HepG2 (cell line): ENCODE results near the gene FIBP. TPM values are rescaled to one million over a fixed set of nuclear protein-coding genes. Genes with fewer than 3 reads are reported as not detected.

Experiments
- ATAC-seq: fragments of 200-7000 bp; cut with Tn5 transposase; 3 replicates; pipeline ENCODE4 v1.9.1; 2020; ENCODE audit warnings: mild to moderate bottlenecking, moderate library complexity
- BruUV-seq: library from RNA; stranded (reverse); fragments of 400-500 nt; replicated peaks from 2 replicates; lab custom pipeline; 2021; lab: Mats Ljungman, UMichigan
- CTCF ChIA-PET: fragments of 300-600 bp; formaldehyde crosslinking; extraction: SDS; loops from one replicate; lab custom pipeline; 2021; ENCODE audit warnings: low total read pairs, inconsistent platforms, low intra/inter-chr PET ratio; lab: Yijun Ruan, JAX
- POLR2A ChIA-PET: fragments of 350-600 bp; sonication (Branson Sonifier 250); formaldehyde crosslinking; loops from one replicate; lab custom pipeline; 2020; ENCODE audit warnings: antibody characterized with exemption, inconsistent platforms; lab: Yijun Ruan, JAX
- DNase-seq: peaks from one replicate; pipeline ENCODE4 v3.0.0-alpha.2; 2015; ENCODE audit warnings: low spot score
- FAIRE-seq: peaks from 3 replicates; lab custom pipeline; 2011; peaks lifted over from hg19 to GRCh38; lab: Jason Lieb, UNC
- H2AFZ ChIP-seq: one replicate; pipeline ENCODE4 v1.6.1; 2011; ENCODE audit warnings: low read length, inconsistent platforms
- H3K27ac ChIP-seq: fragments of 300-600 bp; 3 replicates; pipeline ENCODE4 v1.8.0; 2011; ENCODE audit warnings: mixed run types, mild to moderate bottlenecking, mixed read lengths, low read length, inconsistent platforms; ENCODE audit not compliant: insufficient read depth; ENCODE audit errors: extremely low read length
- H3K27me3 ChIP-seq, 2 experiments: fragments of 200-600 bp in 1 of 2; 2 replicates in 1 of 2; 3 replicates in 1 of 2; pipeline versions ENCODE4 v1.6.0 to v1.8.0; 2011; ENCODE audit warnings: low read length in 2 of 2, mild to moderate bottlenecking in 2 of 2, moderate library complexity in 2 of 2, inconsistent platforms in 1 of 2; ENCODE audit not compliant: insufficient read depth in 2 of 2, control insufficient read depth in 1 of 2
- H3K36me3 ChIP-seq, 2 experiments: fragments of 200-600 bp in 1 of 2; replicated peaks in 1 of 2; 2 replicates in 1 of 2; 3 replicates in 1 of 2; pipeline versions ENCODE4 v1.5.1 to v1.8.0; 2011; ENCODE audit warnings: low read length in 2 of 2, inconsistent platforms in 1 of 2; ENCODE audit not compliant: insufficient read depth in 2 of 2, control insufficient read depth in 1 of 2
- H3K4me1 ChIP-seq: 2 replicates; pipeline ENCODE4 v1.5.1; 2012; ENCODE audit warnings: low read length, inconsistent platforms; ENCODE audit not compliant: insufficient read depth
- H3K4me2 ChIP-seq: 2 replicates; pipeline ENCODE4 v1.6.0; 2011; ENCODE audit warnings: low read depth, low read length, inconsistent platforms
- H3K4me3 ChIP-seq, 3 experiments: fragments of 200-600 bp in 1 of 3; sonication (generic), shearing (Covaris generic) in 1 of 3; replicated peaks in 1 of 3; 2 replicates each; pipeline ENCODE4 v1.5.1; 2011 to 2016; ENCODE audit warnings: low read length in 3 of 3, inconsistent platforms in 2 of 3, low read depth in 2 of 3, mild to moderate bottlenecking in 2 of 3, control low read depth in 1 of 3, mixed read lengths in 1 of 3; ENCODE audit not compliant: insufficient read depth in 1 of 3
- H3K79me2 ChIP-seq: one replicate; pipeline ENCODE4 v1.6.1; 2011; ENCODE audit warnings: low read length, inconsistent platforms; ENCODE audit not compliant: insufficient read depth
- H3K9ac ChIP-seq: 2 replicates; pipeline ENCODE4 v1.6.0; 2011; ENCODE audit warnings: mild to moderate bottlenecking, low read depth, low read length, inconsistent platforms; ENCODE audit not compliant: insufficient read depth
- H3K9me3 ChIP-seq: 2 replicates; pipeline ENCODE4 v1.5.1; 2012; ENCODE audit warnings: mild to moderate bottlenecking, low read length
- H4K20me1 ChIP-seq: 2 replicates; pipeline ENCODE4 v1.6.0; 2011; ENCODE audit warnings: inconsistent platforms, mild to moderate bottlenecking, low read length, moderate library complexity; ENCODE audit not compliant: insufficient read depth
- FOSL2 ChIP-seq: sonication (generic); formaldehyde crosslinking; IDR thresholded peaks from 2 replicates; pipeline ENCODE4 v1.4.0; 2020; ENCODE audit warnings: missing genetic modification reagents
- KDM5B ChIP-seq: sonication (generic); formaldehyde crosslinking; IDR thresholded peaks from 2 replicates; pipeline ENCODE4 v1.4.0; 2020; ENCODE audit warnings: missing genetic modification reagents, mild to moderate bottlenecking, borderline replicate concordance
- RCOR2 ChIP-seq: IDR thresholded peaks from 2 replicates; pipeline ENCODE4 v1.6.1; 2016; ENCODE audit warnings: missing biosample characterization, missing genetic modification reagents
- REL ChIP-seq: sonication (generic); formaldehyde crosslinking; conservative IDR thresholded peaks from 2 replicates; pipeline ENCODE4 v1.8.0; 2022; ENCODE audit warnings: mild to moderate bottlenecking, missing genetic modification reagents, moderate library complexity
- SSRP1 ChIP-seq: IDR thresholded peaks from 2 replicates; pipeline ENCODE4 v1.6.1; 2016; ENCODE audit warnings: control low read depth
- ZBTB7B ChIP-seq: sonication (generic); formaldehyde crosslinking; IDR thresholded peaks from 2 replicates; pipeline ENCODE4 v1.4.0; 2020; ENCODE audit warnings: missing genetic modification reagents
- ZFY ChIP-seq: sonication (generic); formaldehyde crosslinking; IDR thresholded peaks from 2 replicates; pipeline ENCODE4 v1.4.0; 2020; ENCODE audit warnings: missing genetic modification reagents
- ZNF329 ChIP-seq: sonication (generic); formaldehyde crosslinking; IDR thresholded peaks from 2 replicates; pipeline ENCODE4 v1.9.0; 2021; ENCODE audit warnings: low read depth, mild to moderate bottlenecking, missing genetic modification reagents
- ZNF83 ChIP-seq: sonication (generic); formaldehyde crosslinking; IDR thresholded peaks from 2 replicates; pipeline ENCODE4 v1.4.0; 2020; ENCODE audit warnings: missing genetic modification reagents, mild to moderate bottlenecking, borderline replicate concordance
- WGBS: methylation state at CpG from one replicate; pipeline ENCODE4 v1.1.6; 2017; ENCODE audit warnings: low lambda C conversion rate; 5-methylcytosine and 5-hydroxymethylcytosine counted together
- in situ Hi-C: cut with HindIII; loops from 2 replicates; pipeline ENCODE4 v1.10.0; 2017; ENCODE audit warnings: low pct_unique_long_range_greater_than_20kb; ENCODE audit not compliant: extremely low pct_ligation_motif_present
- intact Hi-C: fragments of 100-400 bp; cut with micrococcal nuclease; formaldehyde crosslinking; loops from one replicate; pipeline ENCODE4 v1.10.0; 2022; ENCODE audit not compliant: unreplicated experiment
- polyA plus RNA-seq, 8 experiments: library from polyadenylated mRNA; depleted of rRNA in 3 of 8; stranded (reverse) in 7 of 8; unstranded in 1 of 8; fragments of >200 nt; fragmentation: Illumina TruSeq in 4 of 8; extraction: Trizol in 4 of 8; gene quantifications; 2 replicates each; pipeline versions ENCODE4 v1.2.1 to v1.2.3, GENCODE V29; 2011 to 2016; ENCODE audit warnings: low read depth in 4 of 8, missing spikeins in 1 of 8, mixed read lengths in 1 of 8; ENCODE audit not compliant: insufficient read depth in 1 of 8
- total RNA-seq, 5 experiments: library from RNA; depleted of rRNA; stranded (reverse); fragments of >200 nt; fragmentation: Illumina TruSeq; extraction: Trizol; gene quantifications; 2 replicates each; pipeline ENCODE4 v1.2.3, GENCODE V29; 2016; ENCODE audit warnings: low read depth in 1 of 5
- TF ChIP-seq, protein P1 (sequence below): sonication (generic); formaldehyde crosslinking; IDR thresholded peaks from 2 replicates; pipeline ENCODE4 v1.4.0; 2020; ENCODE audit warnings: mild to moderate bottlenecking, missing genetic modification reagents
- TF ChIP-seq, protein P2 (sequence below): sonication (generic); formaldehyde crosslinking; IDR thresholded peaks from 2 replicates; pipeline ENCODE4 v1.4.0; 2020; ENCODE audit warnings: missing genetic modification reagents
- TF ChIP-seq, protein P3 (sequence below): sonication (generic); formaldehyde crosslinking; IDR thresholded peaks from 2 replicates; pipeline ENCODE4 v1.8.0; 2023; ENCODE audit warnings: mild to moderate bottlenecking, missing genetic modification reagents
- TF ChIP-seq, protein P4 (sequence below): sonication (generic); formaldehyde crosslinking; IDR thresholded peaks from 2 replicates; pipeline ENCODE4 v1.4.0; 2020; ENCODE audit warnings: mild to moderate bottlenecking, missing genetic modification reagents
- TF ChIP-seq, protein P5 (sequence below): sonication (generic); formaldehyde crosslinking; IDR thresholded peaks from 2 replicates; pipeline ENCODE4 v1.4.0; 2020; ENCODE audit warnings: missing genetic modification reagents, low read depth, mild to moderate bottlenecking, borderline replicate concordance
- TF ChIP-seq, protein P6 (sequence below): sonication (generic); formaldehyde crosslinking; IDR thresholded peaks from 2 replicates; pipeline ENCODE4 v1.4.0; 2020; ENCODE audit warnings: mild to moderate bottlenecking, missing genetic modification reagents

FIBP gene
- total and polyA plus RNA-seq, 2 of the 13 experiments (the other 11 are each of a cell fraction or from before 2014, with no cell fraction given) = 42.9 to 62.1 TPM

DNA sequence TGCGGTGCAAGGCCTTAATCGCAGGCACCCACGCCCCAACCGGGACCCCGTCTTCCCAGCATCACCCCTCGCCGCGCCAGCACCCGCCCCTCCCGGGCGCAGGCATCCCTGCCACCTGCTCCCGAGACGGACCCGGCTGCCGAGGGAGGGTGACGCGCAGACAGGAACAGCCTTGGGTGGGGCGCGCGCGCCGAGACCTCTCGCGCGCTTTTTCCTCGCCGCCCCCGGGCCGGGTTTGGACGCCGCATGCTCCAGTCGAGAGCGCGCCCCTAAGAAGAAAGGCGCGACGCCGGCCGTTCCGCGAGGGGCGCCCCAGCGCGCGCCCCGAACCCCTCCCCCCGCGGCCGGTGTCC lies 30.8 kb downstream of the FIBP start:
- Histone ChIP-seq H3K79me2 (peaks cover 32% of the 10 kb centered on the region), H3K9ac (peak overlapping the region; percentile 86), H3K36me3 (peaks cover 14 to 36% of the 10 kb centered on the region in 2 experiments), H4K20me1 (peaks cover 50% of the 10 kb centered on the region), H3K4me1 (peaks cover 65% of the 10 kb centered on the region), H3K27ac (peak overlapping the region; percentile 83), H3K4me3 (peak overlapping the region; percentile 76 to 99 (median 93)), H3K27me3 (no peaks in the 10 kb centered on the region; a peak in 1 of 5 replicates), H3K4me2 (peak overlapping the region; percentile 79), H2AFZ (no peak overlapping the region), H3K9me3 (no peaks in the 10 kb centered on the region)
- intact Hi-C loops = no loop called here
- in situ Hi-C loops = loop anchor here (10.0 kb wide), 1 partner anchor 303 kb away; the partner anchor contains the start of gene LTBP3
- no TSS peak for BruUV-seq
- ATAC-seq = no peak
- ChIA-PET CTCF (no interaction called here), POLR2A (interaction anchor here (0.6 to 5.4 kb wide), 15 partner anchors 9 to 241 kb away, joined by 3 to 81 read pairs (median 6); partner anchors contain the start of genes AP5B1, CCDC85B, EFEMP2 and FIBP)
- FAIRE-seq = no peak
- WGBS = 0% methylated on average over 10 of the region's 49 CpGs
- no peak for DNase-seq
- TF ChIP-seq ZNF83 (no peak), ZBTB7B (CRISPR knock-in tag) (no peak), RCOR2 (no peak), ZNF329 (CRISPR knock-in tag) (no peak), ZFY (no peak; the same call in 1 of the 2 replicates), REL (0 out of 2 replicates have a peak, but pooled peaks have one; percentile 11), KDM5B (CRISPR knock-in tag) (peak; percentile 62; the same call in 1 of the 2 replicates), SSRP1 (CRISPR knock-in tag) (no peak), FOSL2 (CRISPR knock-in tag) (no peak)
- TF ChIP-seq, protein P1, sequence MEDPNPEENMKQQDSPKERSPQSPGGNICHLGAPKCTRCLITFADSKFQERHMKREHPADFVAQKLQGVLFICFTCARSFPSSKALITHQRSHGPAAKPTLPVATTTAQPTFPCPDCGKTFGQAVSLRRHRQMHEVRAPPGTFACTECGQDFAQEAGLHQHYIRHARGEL = no peak
- TF ChIP-seq, protein P2, sequence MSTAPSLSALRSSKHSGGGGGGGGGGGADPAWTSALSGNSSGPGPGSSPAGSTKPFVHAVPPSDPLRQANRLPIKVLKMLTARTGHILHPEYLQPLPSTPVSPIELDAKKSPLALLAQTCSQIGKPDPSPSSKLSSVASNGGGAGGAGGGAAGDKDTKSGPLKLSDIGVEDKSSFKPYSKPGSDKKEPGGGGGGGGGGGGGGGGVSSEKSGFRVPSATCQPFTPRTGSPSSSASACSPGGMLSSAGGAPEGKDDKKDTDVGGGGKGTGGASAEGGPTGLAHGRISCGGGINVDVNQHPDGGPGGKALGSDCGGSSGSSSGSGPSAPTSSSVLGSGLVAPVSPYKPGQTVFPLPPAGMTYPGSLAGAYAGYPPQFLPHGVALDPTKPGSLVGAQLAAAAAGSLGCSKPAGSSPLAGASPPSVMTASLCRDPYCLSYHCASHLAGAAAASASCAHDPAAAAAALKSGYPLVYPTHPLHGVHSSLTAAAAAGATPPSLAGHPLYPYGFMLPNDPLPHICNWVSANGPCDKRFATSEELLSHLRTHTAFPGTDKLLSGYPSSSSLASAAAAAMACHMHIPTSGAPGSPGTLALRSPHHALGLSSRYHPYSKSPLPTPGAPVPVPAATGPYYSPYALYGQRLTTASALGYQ (CRISPR knock-in tag) = no peak
- TF ChIP-seq, protein P3, sequence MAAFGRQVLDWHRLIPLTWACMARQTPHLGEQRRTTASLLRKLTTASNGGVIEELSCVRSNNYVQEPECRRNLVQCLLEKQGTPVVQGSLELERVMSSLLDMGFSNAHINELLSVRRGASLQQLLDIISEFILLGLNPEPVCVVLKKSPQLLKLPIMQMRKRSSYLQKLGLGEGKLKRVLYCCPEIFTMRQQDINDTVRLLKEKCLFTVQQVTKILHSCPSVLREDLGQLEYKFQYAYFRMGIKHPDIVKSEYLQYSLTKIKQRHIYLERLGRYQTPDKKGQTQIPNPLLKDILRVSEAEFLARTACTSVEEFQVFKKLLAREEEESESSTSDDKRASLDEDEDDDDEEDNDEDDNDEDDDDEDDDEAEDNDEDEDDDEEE (CRISPR knock-in tag) = no peak
- TF ChIP-seq, protein P4, sequence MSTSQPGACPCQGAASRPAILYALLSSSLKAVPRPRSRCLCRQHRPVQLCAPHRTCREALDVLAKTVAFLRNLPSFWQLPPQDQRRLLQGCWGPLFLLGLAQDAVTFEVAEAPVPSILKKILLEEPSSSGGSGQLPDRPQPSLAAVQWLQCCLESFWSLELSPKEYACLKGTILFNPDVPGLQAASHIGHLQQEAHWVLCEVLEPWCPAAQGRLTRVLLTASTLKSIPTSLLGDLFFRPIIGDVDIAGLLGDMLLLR = no peak
- TF ChIP-seq, protein P5, sequence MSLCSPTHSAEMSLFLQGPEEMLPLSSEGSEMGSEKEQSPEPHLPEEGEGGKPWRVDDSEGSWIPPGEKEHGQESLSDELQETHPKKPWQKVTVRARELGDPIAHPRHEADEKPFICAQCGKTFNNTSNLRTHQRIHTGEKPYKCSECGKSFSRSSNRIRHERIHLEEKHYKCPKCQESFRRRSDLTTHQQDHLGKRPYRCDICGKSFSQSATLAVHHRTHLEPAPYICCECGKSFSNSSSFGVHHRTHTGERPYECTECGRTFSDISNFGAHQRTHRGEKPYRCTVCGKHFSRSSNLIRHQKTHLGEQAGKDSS = no peak
- TF ChIP-seq, protein P6, sequence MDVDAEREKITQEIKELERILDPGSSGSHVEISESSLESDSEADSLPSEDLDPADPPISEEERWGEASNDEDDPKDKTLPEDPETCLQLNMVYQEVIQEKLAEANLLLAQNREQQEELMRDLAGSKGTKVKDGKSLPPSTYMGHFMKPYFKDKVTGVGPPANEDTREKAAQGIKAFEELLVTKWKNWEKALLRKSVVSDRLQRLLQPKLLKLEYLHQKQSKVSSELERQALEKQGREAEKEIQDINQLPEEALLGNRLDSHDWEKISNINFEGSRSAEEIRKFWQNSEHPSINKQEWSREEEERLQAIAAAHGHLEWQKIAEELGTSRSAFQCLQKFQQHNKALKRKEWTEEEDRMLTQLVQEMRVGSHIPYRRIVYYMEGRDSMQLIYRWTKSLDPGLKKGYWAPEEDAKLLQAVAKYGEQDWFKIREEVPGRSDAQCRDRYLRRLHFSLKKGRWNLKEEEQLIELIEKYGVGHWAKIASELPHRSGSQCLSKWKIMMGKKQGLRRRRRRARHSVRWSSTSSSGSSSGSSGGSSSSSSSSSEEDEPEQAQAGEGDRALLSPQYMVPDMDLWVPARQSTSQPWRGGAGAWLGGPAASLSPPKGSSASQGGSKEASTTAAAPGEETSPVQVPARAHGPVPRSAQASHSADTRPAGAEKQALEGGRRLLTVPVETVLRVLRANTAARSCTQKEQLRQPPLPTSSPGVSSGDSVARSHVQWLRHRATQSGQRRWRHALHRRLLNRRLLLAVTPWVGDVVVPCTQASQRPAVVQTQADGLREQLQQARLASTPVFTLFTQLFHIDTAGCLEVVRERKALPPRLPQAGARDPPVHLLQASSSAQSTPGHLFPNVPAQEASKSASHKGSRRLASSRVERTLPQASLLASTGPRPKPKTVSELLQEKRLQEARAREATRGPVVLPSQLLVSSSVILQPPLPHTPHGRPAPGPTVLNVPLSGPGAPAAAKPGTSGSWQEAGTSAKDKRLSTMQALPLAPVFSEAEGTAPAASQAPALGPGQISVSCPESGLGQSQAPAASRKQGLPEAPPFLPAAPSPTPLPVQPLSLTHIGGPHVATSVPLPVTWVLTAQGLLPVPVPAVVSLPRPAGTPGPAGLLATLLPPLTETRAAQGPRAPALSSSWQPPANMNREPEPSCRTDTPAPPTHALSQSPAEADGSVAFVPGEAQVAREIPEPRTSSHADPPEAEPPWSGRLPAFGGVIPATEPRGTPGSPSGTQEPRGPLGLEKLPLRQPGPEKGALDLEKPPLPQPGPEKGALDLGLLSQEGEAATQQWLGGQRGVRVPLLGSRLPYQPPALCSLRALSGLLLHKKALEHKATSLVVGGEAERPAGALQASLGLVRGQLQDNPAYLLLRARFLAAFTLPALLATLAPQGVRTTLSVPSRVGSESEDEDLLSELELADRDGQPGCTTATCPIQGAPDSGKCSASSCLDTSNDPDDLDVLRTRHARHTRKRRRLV (CRISPR knock-in tag) = no peak
